HG03103 (cell line): ENCODE data around the gene MORF4L2.

ENCODE experiments used
- ATAC-seq: cut with Tn5 transposase; IDR thresholded peaks from one replicate; pipeline ENCODE4 v1.9.1; 2021; ENCODE audit warnings: low read depth; ENCODE audit not compliant: unreplicated experiment

Gene MORF4L2, protein sequence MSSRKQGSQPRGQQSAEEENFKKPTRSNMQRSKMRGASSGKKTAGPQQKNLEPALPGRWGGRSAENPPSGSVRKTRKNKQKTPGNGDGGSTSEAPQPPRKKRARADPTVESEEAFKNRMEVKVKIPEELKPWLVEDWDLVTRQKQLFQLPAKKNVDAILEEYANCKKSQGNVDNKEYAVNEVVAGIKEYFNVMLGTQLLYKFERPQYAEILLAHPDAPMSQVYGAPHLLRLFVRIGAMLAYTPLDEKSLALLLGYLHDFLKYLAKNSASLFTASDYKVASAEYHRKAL

DNA sequence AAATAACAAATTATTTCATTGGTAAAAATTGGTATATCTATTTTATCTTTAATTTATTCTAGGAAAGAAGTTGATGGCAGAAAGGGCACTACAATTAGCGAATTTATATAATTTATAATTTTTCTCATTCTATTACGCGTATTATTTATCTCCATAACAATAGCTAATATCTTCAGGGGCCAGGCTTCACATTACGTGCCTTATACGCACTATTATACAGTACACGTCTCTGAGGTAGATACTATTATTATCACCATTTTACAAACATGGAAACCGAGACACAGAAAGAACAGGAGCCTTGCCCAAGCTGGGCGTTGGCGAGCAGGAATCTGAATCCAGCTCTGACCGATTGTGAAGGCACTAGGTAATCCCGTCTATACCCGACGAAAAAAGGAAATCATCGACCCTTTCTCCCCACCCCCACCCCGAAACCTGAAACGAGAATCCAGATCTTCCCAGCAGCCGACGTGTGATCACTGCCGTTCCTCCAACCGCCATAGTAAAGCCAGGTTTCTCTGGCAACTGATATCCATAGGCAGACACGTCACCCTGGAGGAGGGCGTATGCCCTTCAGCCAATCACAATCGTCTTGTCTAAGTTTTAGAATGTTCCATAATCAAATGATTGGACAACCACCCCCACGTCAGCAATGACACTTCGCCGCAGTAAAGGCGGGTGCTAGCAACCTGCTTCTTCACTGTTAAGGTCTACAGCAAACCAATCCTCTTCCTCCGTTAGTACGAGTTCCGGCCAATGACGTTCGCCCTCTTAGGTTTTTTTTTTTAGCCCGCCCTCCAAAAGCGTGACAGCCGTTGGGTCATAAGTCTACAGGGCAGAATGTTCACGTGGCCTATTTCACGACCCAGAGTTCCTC is at the start of gene MORF4L2:
MORF4L2 (minus strand) TSS at position 501 of the 874 bp plus-strand sequence. CDS start 9,672 bp downstream, outside the sequence.
- peak; percentile 91 for ATAC-seq

DNA sequence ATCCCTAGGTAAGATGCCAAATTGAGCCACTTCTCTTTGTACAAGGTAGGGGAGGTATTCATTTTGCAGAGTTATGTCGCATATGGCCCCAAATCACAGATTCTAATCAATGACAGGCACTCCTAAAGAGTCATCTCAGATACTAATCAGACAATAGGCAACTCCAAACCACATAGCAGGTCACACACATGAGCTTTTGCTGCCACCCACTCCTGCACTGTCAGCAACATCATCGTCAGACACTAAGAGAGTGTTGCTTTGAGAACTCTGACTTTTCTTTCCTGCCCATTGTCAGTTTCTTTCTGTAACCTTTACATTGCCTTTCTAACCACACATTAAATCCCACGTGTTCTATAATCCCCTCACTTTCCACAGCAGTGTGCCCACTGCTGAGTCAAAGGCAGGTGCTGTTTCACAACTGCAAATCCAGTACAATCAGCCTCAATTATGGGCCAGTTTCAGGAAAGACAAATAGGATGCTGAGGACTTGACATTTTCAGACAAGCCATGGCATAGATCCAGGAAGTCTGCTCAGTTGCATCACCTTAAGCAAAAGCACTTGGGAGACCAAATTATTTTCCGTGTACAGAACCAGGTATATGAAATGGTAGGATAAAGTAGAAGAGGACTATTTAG is 47.7 kb upstream of the MORF4L2 start:
- ATAC-seq: no peak

- no peak for ATAC-seq
Measured at GRCh38 chrX:103733017-103733416, 46.5 kb upstream of the MORF4L2 start.

GRCh38 chrX:103730796-103731493 is 44.4 kb upstream of the MORF4L2 start:
- ATAC-seq: no peak

DNA sequence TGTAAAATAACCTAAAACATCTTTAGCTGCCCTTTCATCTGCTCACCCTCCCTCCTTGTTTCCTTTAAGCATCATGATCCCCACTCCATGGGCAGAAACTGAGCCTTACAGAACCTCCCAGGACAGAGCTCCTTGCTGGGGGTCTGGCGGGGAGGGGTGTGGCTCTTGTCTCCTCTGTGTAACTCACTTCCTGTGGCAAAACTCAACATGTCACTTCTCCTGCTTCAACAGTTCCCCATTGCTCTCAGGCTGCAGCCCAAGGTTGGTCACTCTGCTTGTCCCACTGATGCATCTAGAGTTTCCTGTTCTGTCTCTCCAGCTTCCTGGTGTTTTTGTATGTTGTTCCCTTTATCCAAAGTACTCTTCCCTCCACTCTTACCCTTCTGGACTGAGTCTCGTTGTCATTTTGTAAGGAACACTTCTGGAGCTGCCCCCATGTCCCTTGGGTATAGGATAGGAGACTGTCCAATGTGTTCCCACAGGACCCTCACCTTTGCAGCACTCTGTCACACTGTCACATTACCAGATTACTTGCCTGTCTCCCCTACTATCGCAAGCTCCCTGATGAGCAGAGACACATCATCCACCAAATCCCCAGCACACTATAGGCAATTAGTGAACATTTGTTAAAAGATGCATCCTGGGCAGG is 43.8 kb upstream of the MORF4L2 start:
- ATAC-seq: no peak

DNA sequence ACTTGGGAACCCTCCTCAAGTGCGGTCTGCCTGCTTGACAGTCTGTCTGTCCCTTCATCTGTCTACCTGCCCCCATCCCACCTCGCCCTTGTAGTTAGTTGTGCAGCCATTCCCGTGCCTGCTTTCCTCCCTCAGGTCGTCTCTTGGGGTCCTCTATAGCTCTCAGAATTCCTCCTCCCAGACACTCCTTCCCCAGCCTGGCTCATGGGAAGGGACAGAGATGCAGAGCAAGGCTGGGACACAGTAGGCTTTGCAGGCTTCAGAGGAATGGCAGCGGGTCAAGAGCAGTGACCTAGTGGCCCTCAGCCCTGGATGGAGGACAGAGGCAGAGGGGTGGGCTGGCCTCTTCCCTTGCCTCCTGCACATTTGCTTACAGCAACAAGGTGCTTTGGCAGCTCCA is 42.5 kb upstream of the MORF4L2 start:
- no peak for ATAC-seq

DNA sequence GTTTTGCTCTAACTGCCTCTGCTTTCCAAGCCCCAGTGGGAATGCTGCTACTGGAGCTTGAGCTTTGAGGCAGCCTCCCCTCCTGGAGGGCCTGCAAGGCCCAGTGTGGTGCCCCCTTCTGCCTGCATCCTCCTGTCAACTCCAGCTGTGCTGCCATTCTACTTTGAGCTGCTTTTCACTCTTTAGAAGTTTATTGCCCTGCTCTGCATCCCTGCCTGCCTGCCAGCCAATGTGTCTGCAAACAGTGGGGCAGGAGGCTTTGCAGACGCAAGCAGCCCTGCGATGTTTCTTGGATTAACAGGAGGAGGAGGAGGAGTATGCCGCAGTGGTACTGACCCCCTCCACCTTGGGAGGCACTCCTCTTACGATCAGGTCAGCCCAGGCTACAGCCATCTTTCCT is 40.6 kb upstream of the MORF4L2 start:
- ATAC-seq: no peak

DNA sequence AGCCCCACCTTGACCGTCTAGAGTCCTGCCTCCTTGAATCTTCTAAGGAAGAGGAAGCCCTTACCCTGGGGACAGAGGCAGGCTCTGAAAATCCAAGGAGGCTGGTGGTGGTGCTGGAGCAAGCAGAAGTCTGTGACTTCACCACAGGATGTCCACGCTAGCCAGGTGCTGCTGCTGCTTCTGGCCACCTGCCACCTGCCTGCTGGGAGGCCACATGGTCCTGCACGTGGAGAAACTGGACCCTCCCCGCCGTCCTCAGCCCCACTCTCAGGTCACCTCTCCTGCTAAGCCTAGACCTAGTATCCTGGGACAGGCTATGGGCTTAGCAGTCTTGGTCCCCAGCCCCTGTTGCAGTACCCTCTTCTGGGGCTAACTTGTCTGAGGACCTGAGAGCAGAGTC is 40.0 kb upstream of the MORF4L2 start:
- ATAC-seq: no peak

DNA sequence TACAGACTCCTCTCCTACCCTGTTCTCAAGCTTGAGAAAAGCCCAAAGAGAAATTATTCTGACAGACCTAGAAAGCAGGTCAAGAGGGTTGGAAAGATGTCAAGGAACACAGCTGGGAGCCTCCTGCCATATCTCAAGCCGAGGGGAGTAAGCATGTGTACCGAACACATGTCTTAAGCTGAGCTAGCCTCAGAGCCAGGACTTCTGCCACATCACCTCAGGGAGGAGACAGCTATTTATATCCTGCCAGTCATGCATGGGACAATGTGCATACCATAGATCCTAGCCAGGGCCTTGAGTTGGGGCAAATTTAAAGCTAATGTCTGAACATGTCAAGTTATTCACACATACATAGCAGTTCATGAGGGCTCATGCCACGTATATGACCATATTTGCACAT is 36.0 kb upstream of the MORF4L2 start:
- no peak for ATAC-seq

GRCh38 chrX:103718120-103718519 is 31.6 kb upstream of the MORF4L2 start:
- no peak for ATAC-seq

DNA sequence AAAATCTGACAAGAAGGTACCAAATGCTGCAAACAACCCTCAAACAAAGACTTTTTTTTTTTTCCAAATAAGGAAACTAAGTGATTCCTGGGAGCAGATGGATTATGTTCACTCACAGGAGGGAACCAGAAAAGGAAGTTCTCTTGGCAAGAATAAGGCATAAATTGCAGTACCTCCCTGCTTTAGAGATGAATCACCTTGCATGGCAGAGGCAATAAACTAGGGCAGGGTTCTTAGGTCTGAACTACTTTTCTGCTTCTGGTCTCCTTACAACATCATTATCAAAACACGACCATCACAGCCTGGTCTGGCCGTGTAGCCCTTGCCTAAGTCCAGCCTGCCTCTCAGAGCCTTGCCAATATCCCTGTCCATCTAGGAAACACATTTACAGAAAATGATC is 30.5 kb upstream of the MORF4L2 start:
- no peak for ATAC-seq

DNA sequence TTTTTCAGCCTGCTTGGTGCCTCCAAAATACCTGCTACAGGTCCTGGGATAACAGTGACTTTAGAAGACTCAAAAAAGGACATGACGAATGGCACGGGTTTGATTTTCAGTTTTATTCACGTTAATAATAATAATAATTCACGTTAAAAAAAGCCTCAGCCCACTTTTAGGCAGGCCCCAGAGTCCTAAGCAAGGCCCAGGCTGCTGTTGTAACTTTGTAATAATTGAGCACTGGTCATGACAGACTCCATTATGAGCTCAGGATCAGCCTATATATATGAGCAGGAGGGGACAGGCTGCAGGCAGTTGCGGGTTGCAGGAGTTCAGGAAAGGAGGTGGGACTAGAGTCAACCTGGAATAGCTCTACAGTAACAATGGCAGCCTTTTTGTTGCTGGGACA is 24.1 kb upstream of the MORF4L2 start, which contains the start of gene TMEM31:
TMEM31 (plus strand) TSS at position 301 of the 400 bp plus-strand sequence. CDS start 1,350 bp downstream, outside the sequence.
- no peak for ATAC-seq

DNA sequence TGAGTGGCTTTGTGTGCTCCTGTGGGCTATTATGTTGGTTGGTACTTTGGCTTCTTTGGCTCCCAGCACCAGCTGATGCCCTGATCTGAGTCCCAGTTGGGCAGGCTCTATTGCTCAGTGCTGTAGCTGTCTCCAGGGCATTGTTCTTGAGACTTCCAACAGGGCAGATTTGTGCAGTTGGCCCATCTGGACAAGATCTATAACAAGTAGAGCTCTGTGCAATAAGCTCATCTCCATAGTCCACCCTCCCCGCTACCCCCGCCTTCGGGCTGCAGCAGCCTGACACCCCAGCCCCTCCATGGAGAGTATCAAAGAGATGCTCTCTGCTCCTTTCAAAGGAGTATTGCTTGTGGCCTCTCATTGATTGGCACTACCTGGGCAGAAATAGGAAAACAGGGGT is 18.4 kb upstream of the MORF4L2 start:
- ATAC-seq: no peak

DNA sequence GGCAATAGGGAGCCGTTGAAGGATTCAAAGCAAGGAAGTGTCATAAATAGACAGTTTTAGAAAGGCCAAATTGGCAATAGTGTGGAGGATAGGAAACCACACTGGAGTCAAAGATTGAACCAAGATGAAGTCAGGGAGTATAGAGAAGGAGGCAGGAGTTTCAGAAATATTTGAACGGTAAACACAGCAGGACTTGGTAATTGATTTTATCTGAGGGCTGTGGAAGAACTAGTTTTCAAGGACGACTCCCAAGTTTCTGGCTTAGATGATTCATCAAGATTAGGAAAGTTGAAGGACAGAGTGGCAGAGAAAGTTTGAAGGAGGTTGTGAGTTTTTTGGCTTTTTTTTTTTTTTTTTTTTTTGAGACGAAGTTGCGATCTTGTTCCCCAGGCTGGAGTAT is 12.7 kb upstream of the MORF4L2 start:
- no peak for ATAC-seq

DNA sequence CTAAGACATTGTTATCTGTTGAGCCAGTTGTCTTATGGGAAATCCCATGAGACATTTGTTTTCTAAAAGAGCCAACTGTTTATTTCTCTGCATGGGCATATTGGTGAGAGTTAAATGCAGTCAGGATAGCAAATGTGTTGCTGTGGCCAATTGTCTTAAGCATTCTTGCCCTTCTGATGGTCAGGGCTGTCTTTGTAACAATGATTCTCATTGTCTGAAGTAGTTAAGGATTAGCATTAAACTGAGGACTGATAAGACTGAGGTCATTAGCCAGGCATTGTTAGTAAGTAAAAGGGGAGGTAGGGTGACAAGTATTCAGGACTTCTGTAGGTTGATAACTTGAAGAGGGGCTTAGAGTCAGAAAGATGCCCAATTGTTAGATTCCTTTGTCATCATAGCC is 11.2 kb upstream of the MORF4L2 start:
- no peak for ATAC-seq

- ATAC-seq: no peak
Measured at GRCh38 chrX:103691059-103691458, 4.6 kb upstream of the MORF4L2 start.

- no peak for ATAC-seq
Measured at GRCh38 chrX:103688946-103689345, 2.4 kb upstream of the MORF4L2 start.

GRCh38 chrX:103687696-103688201 is 1.2 kb upstream of the MORF4L2 start:
- ATAC-seq: no peak

DNA sequence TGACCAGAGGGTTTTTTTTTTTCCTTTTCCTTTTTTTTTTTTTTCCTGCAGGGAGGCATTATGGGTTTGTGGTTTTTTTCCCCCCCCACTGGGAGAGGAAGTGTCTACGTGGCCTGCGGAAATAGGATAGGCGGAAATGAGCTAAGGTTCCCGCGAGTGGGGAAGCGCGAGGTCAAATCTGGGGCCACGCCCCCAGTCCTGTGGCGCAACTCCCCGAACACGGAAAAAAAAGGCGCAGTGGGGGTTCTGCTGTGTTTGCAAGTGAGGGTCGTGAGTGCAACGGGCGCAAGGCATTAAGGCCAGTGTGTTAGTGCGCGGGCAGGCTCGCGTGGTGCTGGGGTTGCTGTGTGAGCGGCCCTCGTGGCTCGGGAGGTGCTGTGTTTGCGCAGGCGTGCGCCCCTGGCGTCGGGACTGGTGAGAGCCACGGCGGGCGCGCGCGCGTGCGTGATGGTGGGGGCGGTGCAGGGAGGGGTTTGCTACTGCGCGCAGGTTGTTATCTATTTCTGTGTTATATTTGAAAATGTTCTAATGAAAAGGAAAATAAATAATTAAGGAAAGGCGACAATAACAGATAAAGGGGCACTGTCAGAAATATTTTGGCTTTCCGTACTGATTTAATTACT is 685 bp upstream of the MORF4L2 start:
- ATAC-seq: peak; percentile 34

- ATAC-seq: no peak
Measured at GRCh38 chrX:103685396-103685795, 1.1 kb downstream of the MORF4L2 start.
